GM19372 (cell line): ENCODE data around the gene CASTOR1.

Source experiments
- ATAC-seq: cut with Tn5 transposase; IDR thresholded peaks from one replicate; pipeline ENCODE4 v1.9.1; 2021; ENCODE audit warnings: mild to moderate bottlenecking, low read depth, moderate library complexity; ENCODE audit not compliant: unreplicated experiment

The CASTOR1 gene

DNA sequence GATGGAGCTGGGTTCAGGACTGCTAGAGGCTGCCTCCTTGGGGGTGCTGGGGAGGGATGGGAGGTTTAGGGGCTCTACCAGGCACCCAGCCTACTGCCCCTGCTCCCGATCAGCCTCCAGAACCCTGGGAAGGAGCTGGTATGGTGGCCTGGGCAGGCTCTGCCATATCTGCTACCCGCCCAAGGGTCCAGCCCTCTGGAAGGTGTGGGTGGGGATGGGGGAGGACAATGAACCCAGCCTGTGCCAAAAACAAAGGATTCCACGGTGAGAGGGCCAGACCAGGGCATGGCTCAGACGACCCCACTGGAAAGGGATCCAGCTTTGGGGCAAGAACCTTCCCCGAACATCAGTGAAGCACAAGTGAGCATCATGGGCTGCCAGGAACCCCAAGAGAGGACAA is 3.0 kb downstream of the CASTOR1 start:
- ATAC-seq: no peak

DNA sequence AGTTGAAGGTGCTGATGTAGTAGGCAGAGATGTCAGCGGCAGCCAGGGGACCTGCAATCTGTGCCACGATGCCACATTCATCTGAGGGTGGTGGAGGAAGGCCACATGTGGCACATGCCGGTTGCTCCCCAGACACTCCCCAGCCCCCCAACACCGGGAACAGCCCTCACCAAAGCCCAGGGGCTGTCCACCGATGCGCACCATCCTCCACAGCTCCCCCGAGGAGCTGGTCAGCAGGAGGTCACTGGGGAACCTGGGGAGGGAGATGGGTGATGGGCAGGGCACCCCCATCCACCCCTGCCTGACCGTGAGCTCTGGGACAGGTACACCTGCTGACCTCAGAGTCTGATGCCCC is 3.5 kb downstream of the CASTOR1 start:
- ATAC-seq: no peak

DNA sequence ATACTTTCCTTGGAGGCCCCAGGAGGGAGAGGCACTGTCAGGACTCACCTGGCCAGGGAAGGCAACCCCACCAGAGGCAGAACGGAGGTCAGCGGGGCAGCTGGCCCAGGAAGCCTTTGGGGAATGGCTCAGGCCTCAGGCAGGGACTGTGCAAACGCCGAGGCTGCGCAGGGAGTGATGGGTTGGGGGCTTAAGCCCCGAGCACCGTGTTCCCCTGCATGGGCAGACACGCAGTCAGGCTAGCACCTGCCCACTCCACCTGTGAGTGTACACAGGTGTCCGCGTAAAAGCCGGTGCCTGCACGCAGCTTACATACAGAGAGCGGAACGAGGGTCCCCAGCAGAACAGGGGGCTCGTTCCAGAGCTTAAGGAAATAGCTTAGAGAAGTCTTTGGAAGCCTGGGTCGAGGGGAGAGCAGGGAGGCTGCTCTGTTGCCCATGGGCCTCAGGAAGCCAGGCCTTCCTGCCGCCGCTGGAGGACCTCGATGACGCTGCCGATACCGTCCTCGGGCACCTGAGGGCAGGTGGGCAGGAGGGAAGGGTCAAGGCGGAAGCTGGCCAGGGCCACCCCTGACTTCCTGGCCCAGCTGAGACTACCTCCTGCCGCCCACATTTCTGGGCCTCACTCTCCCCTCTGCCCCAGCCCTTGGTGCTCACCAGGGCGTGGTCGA is 4.0 kb downstream of the CASTOR1 start:
- ATAC-seq: no peak

DNA sequence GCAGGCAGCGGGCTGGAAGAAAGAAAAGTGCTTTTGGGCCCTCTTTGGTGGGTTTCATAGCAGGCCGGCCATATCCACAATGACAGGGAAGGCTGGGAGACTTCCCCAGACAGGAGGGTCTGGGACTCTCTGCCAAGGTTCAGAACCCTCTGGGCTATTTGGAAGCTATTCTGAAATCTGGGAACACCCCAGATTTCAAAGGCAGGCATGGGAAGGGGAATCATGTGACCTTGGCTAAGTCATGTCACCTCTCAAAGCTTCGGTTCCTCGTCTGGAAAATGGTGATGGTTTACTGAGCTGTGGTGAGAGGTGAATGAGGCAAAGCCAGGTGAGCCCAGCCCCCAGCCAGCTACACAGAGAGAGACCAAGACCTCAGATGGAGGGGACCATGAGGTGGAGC is 4.6 kb downstream of the CASTOR1 start:
- ATAC-seq: no peak

DNA sequence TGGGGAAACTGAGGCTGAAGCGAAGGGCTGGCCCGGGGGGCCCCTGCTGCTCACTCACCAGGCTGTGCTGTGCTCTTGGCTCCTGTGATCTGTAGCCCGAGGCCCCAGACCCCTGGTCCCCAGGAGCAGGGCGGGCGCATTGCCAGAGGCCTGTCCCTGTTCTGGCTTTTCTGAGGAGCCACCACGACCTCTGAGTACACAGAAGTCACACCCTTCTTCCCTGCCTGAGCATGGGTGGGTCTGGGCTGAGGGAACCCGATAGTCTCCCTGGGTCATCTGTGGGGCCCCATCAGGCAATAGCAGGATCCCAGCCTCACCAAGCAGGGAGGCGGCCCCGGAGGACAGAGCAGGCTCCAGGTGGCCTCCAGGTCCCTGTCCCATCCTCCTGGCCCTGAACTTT is 5.1 kb downstream of the CASTOR1 start:
- no peak for ATAC-seq

DNA sequence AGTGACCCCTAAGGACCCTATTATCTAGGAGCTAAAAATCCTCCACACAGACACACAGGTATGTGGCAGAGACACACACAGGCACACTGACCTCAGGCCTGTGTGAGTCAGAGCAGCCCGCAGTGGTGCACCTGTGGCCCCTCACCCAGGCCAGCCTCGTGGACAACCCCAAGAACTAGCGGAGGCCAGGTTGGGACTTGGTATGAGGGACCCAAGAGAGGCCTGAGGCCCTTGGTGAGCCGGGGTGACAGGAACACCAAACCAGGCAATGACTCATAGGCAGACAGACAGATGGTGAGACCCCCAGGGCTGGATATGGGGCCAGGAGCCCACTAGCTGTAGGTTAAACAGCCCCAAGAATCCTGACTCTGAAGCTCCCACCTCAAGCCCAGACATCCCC is 6.0 kb downstream of the CASTOR1 start:
- no peak for ATAC-seq

DNA sequence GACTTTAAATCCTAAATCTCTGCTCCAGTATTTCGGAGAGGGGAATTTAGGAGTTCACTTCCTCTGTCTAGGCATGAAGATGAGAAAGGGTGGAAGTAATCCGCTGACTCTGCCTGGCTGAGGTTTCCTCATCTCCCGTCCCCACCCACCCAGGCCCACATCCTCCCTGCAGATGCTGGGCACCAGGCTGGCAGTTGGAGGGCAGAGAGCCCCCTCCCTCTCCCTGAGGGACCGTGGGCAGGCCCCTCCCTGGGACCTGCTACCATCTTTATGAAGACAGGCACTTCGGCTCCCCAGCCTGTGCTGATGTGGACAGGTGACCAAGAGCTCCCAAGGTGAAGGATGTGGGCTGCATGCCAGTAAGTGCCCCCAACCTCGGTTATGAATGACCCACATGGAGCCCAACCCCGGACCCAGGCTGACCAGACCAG is 6.7 kb downstream of the CASTOR1 start:
- no peak for ATAC-seq

DNA sequence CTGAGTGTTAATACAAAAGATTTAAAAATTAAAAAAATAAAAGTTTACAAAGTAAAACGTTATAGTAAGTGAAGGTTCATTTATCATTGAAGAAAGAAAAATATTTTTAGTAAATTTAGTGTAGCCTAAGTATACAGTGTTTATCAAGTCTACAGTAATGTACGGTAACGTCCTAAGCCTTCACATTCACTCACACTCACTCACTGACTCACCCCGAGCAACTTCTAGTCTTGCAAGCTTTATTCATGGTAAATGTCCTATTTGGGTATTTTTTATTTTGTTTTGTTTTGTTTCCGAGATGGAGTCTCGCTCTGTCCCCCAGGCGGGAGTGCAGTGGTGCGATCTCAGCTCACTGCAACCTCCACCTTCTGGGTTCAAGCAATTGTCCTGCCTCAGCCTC is 8.8 kb downstream of the CASTOR1 start:
- no peak for ATAC-seq

DNA sequence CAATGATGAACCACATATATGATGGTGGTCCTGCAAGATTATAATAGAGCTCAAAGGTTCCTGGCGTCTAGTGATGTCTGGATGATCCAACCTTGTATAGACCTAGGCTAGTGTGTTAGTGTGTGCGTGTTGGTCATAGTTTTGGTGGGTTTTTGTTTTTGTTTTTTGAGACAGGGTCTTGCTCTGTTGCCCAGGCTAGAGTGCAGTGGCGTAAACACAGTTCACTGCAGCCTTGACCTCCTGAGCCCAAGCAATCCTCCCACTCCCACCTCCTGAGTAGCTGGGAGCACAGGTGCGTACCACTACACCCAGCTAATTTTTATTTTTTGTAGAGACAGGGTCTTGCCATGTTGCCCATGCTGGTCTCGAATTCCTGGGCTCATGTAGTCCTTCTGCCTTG is 9.4 kb downstream of the CASTOR1 start:
- no peak for ATAC-seq

DNA sequence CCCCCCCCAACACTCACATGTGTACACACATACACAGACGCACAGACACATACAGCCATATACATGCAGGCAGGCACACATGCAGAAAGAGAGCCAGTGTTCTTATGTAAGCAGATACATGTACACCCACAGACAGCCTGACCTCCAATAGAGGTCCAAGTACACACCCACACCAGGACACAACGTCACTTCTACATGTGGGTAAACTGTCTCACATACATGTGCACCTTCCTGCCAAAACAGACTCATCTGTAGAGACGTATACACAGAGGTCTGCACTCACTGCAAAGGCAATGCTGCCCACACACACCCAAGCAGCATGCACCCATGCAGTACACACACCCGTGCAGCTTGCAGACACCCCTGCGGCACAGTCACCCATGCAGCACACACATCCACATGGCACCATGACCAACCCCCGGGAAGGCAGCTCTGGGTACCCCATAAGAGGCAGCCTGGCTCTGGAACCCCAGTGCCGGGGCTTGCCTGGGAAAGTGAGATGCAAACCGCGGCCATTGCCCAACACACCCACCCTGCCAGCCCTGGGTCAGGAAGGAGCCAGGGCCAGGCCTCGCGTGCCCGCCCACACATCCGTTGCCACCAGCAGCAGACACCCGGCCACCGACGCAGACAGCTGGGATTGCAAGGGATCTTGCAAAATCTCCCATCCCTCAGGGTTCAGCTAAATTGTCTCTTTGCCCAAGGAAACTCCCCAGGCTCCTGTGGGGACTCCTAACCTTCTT is 10.1 kb downstream of the CASTOR1 start:
- ATAC-seq: no peak

DNA sequence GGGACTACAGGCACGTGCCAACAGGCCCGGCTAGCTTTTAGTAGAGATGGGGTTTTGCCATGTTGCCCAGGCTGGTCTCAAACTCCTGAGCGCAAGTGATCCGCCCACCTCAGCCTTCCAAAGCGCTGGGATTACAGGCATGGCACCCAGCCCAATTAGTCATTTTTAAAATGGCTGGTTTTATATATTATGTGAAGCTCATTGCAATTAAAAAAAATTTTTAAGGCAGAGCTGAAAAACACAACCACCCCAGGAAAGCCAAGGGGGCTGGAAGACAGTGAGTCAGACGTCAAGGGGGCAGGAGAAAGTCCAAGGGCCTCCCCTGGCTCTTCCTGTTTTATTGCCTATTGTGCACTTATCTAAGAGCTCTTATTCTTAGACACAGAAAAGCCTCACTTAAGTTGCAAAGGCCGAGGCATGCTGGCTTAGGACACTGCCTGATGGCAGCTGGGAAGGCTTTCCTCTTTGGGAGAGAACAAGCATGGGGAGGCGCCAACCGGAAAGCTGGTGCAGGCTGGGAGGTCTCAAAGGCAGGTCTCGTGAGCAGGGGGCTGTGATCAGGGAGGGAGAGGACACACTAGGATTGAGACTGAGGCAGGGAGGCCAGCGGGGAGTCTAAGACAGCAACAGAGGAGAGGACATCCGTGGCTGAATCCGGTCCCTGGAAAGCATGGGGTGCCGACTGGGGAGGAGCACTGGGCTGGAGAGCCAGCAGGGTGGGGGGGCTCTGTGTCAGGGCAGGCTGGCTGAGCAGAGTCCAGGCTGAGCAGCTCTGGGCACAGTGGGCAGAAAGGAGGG is 11.6 kb downstream of the CASTOR1 start:
- no peak for ATAC-seq

DNA sequence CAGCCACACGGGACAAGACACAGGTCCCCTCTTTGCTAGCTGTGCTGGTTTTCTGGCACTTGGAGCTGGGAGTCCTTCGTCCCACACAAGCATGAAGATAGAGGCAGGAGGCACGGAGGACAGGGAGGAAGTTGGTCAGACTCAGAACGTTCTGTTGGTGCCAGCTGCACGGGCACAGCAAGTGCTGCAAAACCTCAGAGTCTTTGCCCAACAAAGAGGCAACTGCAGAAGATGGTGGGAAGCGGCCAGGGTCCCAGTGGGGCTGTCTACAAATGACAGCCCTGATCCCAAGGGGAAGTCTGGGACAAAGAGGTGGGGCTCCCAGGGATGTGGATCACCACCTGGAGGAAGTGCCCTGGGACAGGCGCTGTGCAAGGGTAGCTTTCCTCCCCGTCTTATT is 13.3 kb downstream of the CASTOR1 start:
- no peak for ATAC-seq

DNA sequence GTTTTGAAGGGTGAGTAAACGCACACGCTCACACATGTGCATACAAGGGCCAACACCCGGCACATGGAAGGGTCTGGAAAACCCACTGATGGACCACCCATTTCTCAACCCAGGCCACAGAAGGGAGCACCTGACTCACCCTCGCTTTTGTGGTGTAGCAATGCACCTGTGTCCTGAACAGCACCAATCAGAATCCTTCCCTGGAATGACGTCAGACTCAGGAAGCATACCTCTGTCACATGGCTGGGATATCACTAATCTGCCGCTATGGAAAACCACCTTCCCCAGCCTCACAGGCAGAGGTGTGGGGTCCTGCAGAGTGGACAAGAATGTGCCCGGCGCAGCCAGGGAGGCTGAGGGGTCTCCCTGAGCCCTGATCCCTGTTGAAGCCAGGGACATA is 13.7 kb downstream of the CASTOR1 start:
- ATAC-seq: no peak

DNA sequence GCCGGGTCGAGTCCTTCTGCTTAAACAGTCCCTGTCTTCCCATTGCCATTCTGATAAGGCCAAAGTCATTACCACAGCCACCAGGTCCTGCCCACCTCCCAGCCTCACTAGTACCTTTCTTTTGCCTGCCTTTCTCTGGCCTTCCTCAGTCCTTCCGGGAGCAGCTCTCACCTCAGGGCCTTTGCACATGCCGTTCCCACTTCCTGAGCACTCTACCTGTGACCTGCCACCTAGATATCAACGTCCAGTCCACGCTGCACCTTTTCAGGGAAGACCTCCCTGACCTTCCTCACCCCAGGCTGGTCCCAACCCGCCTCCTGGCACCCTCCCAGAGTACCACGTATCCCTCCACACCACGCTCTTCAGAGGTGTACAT is 14.9 kb downstream of the CASTOR1 start:
- ATAC-seq: no peak

DNA sequence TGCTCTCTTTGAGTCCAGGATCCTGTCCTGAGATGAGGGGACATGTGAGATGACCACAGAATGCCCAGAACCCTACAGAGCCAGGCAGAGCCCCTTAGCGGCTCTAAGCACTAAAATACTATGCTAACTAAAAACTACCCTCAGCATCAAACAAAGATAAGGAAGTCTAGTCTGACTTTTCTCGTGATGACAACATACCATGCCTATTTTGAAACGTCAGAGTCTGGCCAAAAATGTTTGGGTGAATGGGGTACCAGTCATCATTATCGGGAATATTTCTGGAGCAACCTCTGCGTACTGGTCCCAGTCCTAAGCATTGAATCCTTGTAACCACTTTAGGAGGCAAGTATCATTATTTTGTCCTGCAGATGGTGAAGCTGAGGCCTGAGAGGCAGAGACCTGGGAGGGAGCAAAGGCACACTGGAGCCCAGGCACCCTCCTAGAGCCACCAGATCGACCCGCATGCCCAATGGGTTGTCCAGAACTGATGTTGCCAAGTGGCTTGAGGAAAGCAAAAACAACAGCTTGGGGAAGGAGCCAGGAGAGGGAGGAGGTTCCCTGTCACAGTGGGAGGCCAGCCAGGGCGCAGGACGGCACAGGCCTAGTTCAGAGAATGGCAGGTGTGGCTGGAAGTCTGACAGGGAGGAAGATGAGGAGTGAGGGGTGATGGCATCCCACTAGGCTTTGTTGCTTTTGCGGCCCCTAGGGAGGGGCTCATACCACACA is 15.4 kb downstream of the CASTOR1 start:
- no peak for ATAC-seq

DNA sequence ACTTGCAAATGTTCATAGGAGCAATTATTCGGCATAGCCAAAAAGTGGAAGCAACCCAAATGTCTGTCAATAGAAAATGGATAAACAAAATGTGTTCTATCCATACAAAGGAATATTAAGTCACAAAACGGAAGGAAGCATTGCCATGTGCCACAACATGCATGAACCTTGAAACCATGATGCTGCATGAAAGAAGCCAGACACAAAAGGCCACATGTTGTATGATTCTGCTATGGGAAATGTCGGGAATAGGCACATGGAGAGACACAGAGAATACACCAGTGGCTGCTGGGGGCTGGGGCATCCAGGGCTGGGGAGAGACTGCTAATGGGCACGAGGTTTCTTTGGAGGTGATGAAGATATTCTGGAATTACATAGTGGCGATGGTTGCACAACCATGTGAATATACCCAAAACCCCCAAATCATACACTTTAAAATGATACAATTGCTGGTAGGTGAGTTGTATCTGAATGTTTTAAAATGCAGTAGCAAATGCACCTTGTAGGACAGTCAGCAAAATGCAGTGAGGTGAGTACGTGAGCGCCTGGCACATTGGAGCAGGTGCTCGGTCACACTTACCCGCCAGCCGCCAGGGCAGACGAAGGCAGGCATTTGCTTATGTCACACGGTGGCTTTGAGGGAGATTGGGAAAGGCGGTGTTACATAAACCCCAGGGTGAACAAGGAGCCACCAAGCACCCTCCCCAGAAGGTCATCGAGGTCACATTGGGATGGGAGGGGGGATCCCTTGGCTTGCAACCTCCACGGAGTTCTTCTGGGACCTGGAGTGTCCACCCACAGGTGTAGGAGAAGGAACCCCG is 16.3 kb downstream of the CASTOR1 start:
- no peak for ATAC-seq

DNA sequence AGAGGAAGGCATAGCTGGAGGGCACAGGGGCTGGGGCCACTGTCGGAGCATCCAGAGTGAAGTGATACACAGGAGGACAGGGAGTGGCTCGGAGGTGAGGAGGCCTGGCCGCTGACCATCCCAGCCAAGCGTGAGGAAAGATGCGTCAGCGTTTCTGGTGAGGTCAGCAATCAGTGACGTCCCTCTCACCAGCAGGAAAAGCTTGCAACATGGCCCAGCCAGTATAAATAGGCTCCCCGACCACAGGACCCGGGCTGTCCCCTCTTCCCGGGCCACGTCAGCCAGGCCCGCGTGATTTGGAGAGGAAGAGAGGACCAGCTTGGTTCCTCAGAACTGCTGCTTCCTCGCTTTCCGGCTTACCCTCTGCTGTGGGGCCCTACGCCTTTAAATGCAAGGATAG is 18.5 kb downstream of the CASTOR1 start:
- ATAC-seq: no peak

DNA sequence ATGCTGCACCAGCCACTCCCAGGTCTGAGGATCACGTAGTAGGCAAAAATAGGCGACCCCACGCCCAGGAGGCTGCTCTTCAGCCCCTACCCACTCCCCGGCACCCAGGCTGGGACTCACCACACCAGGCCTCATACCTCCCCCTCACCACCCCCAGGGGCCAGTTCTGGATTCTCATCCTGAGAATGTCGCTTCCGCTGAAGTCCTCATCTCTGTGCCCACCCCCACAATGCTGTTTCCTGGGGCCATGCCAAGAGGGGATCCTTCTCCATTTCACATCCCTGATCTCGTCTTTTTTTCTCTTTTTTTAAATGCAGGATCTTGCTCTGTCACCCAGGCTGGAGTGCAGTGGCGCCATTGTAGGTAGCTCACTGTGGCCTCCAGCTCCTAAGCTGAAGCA is 21.0 kb downstream of the CASTOR1 start:
- no peak for ATAC-seq

DNA sequence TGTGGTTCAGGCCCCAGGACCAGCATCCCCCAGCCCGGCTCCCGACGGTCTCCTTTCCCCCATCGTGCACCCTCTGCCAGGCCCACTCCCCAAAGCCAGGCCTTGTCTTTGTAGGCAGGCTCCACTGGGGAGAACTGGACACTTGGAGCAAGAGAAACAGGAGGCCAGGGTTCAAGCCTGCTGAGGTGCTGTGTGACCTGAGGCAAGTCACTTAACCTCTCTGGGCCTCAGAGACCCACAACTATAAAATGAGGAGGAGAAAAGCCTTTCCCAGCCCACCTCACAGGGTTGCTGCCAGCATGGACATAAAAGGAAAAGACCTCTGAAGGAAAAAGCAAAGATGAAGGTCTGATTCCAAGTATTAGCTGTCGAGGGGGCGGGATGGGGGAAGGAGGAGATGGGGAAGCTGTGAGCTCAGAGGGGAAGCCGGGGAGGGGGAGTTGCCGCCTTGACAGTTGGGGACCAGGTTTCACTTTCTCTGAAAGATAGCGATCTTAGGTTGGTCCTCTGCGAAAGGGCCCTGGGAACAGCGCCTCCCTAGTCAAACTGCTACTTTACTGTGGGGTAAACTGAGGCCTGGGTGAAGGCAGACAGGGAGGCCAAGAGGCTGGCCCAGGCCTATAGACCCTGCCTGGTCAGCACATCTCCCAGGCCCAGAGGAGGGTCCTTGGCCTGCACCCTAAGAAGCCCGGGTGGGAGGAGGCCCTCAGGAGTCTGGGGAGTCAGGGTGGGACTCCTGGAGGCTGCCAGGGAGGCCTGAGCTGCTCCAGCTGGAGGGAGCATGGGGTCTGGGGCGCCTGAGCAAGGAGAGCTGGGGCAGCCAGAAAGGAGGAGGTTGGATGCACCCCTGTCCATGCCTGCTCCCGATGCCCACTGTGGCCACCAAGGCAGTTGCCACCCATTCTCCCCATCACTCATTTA is 21.7 kb downstream of the CASTOR1 start:
- no peak for ATAC-seq
